ENCODE measurements around the gene LRRN2. TPM values are rescaled to one million over a fixed set of nuclear protein-coding genes. Genes with fewer than 3 reads are reported as not detected.

Gene LRRN2
- total RNA-seq, 1 experiment from 2014 or later, result 5.8 TPM

DNA sequence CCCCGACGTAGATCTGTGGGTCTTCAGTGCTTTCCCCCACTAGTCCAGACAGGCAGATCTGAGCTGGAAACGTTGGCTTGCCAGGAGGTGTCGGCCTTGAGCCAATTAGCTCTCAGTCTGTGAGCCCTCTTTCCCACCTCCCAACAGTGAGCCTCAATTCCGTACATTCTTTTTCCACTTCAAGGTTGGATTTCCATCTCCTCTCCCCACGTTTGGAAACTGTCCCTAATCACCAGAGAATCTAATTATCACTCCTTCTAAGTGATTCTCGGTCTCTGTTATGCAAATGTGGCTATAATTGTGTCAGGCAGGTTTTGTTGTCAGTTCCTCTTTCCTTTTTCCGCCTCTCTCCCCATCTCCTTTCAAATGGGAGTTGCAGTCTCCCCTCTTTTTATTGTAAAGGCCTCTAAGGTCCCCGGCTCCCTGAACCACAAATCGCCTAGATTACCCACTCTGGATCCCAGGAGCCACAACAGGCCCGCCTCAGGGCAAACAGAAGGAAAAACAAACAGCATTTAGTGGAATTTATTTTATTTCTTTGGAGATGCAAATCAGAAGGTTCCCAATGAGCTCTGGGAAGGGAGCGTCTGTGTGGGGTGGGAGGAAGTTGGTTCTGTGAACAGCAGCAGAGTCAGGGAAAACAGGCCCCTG, 29.4 kb upstream of the LRRN2 start:
- Histone ChIP-seq H3K27me3 (ENCODE audit: insufficient read depth, low read length) (peaks cover 34% of the 10 kb centered on the region), H2BK12ac (ENCODE audit: insufficient read length, low read depth, low read length) (no peak overlapping the region), H3K9ac (ENCODE audit: extremely low read depth, insufficient read length, low read length) (no peak overlapping the region), H2AK5ac (ENCODE audit: insufficient read length, low read length) (no peak overlapping the region), H3T11ph (ENCODE audit: low read length) (no peak overlapping the region), H4K8ac (replicated peaks; ENCODE audit: insufficient read length, low read depth, low read length) (no peak overlapping the region), H4K5ac (ENCODE audit: insufficient read length, low read depth, low read length) (no peak overlapping the region), H4K20me1 (ENCODE audit: control insufficient read depth, insufficient read depth, insufficient read length) (peaks cover 3% of the 10 kb centered on the region), H4K91ac (ENCODE audit: insufficient read length, low read depth, low read length) (no peak overlapping the region), H2AFZ (ENCODE audit: low read length) (no peak overlapping the region), H3K56ac (ENCODE audit: insufficient read length, low read depth, low read length) (no peak overlapping the region), H3K18ac (ENCODE audit: insufficient read length, low read depth, low read length) (no peak overlapping the region), H3K79me2 (ENCODE audit: insufficient read depth, low read length) (no peaks in the 10 kb centered on the region), H3K23me2 (ENCODE audit: insufficient read length, low read depth, low read length, poor library complexity, severe bottlenecking) (no peaks in the 10 kb centered on the region), H2BK20ac (ENCODE audit: low read depth, low read length, poor library complexity, severe bottlenecking) (no peak overlapping the region), H3K4ac (ENCODE audit: low read depth, low read length) (no peak overlapping the region), H3K23ac (ENCODE audit: insufficient read length, low read depth, low read length) (no peak overlapping the region), H2BK120ac (ENCODE audit: low read depth, low read length, poor library complexity, severe bottlenecking) (no peak overlapping the region), H3K14ac (ENCODE audit: insufficient read depth, low read length) (no peak overlapping the region), H2BK5ac (ENCODE audit: insufficient read length, low read length) (no peak overlapping the region), H3K9me3 (ENCODE audit: control insufficient read depth, low read depth, low read length) (no peaks in the 10 kb centered on the region), H3K4me1 (ENCODE audit: insufficient read depth, low read length) (peaks cover 20% of the 10 kb centered on the region), H3K79me1 (ENCODE audit: insufficient read depth, low read depth, low read length, poor library complexity, severe bottlenecking) (no peaks in the 10 kb centered on the region), H3K4me2 (ENCODE audit: insufficient read depth, insufficient read length, low read length) (peak overlapping the region; percentile 22), H2BK15ac (ENCODE audit: low read depth, low read length) (no peak overlapping the region), H3K27ac (ENCODE audit: insufficient read length, low read depth, low read length) (no peak overlapping the region)
- DNase-seq, result peak; percentile 78
- Mint-ChIP-seq H3K4me1 (peaks cover 56 to 64% of the 10 kb centered on the region in 2 experiments), H3K4me3 (peak overlapping the region; percentile 16 to 64; a peak in 4 of 5 replicates), H3K27ac (peak overlapping the region; percentile 17 to 98 (median 80)), H3K27me3 (ENCODE audit: low read depth) (peaks cover 70% of the 10 kb centered on the region), H3K36me3 (ENCODE audit: insufficient read depth in 1 of 3, low read depth in 3 of 3) (no peaks in the 10 kb centered on the region; a peak in 2 of 7 replicates), H3K9me3 (no peaks in the 10 kb centered on the region; a peak in 2 of 5 replicates)
- no CpG with 5 or more reads among the region's 12 CpGs for WGBS (ENCODE audit: extremely low coverage, insufficient read length, low lambda C conversion rate)
- TF ChIP-seq CTCF (conservative IDR thresholded peaks at IDR 0.05), result peak; percentile 57
